Hepatocyte (in vitro differentiated cells): Measurements from ENCODE around the gene GPR153.

ENCODE experiments used
- EZH2 ChIP-seq: fragments of 200-600 bp; sonication (generic); IDR thresholded peaks from 2 replicates; pipeline ENCODE4 v1.6.1; 2016; ENCODE audit warnings: antibody characterized with exemption, mild to moderate bottlenecking, borderline replicate concordance
- EZH2phosphoT487 ChIP-seq: fragments of 200-600 bp; sonication (generic); IDR thresholded peaks from one replicate; pipeline ENCODE4 v1.6.1; 2018; ENCODE audit warnings: antibody characterized with exemption, mild to moderate bottlenecking, low read depth, moderate library complexity; ENCODE audit not compliant: unreplicated experiment, severe bottlenecking
- TF ChIP-seq, protein P1 (sequence below): fragments of 200-600 bp; sonication (generic); IDR thresholded peaks from 2 replicates; pipeline ENCODE4 v1.5.1; 2016; ENCODE audit warnings: antibody characterized with exemption, mild to moderate bottlenecking; ENCODE audit not compliant: poor library complexity

DNA sequence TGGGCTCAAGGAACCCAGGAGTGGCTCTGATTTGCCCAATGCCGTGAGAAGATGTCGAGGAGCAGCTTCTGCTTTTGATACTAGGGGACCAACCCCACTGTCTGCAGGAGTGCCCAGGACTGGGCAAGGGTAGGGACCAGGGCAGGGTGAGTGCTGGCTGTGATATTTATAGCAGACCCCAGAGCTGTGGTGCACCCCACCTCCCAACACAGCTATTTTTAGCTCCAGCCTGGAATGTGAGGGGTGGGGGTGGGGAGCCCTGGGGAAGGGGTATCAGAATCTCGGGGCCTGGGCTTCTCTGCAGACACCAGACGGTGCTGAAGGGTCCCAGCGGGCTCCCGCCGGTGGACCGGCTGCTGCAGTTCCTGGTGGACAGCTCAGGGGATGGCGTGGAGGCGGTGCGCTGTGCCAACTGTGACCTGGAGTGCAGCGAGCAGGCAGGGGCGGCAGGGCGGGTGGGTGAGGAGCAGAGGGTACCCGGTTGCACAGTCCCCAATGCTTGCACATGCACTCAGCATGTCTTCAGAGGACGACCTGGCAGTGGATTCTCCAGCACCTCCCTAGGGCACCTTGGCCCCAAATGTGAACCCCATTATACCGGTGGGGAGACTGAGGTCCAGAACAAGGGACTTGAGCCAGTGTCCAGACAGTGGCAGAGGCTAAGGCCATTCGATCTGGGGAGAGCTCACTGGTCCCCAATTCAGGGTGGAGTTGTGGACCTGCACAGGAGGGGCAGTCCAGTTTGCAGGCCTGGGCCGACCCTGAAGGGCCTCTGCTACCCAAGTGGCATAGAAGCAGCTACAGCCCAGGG, 53.6 kb downstream of the GPR153 start:
- no peak for TF ChIP-seq EZH2
- TF ChIP-seq, protein P1, sequence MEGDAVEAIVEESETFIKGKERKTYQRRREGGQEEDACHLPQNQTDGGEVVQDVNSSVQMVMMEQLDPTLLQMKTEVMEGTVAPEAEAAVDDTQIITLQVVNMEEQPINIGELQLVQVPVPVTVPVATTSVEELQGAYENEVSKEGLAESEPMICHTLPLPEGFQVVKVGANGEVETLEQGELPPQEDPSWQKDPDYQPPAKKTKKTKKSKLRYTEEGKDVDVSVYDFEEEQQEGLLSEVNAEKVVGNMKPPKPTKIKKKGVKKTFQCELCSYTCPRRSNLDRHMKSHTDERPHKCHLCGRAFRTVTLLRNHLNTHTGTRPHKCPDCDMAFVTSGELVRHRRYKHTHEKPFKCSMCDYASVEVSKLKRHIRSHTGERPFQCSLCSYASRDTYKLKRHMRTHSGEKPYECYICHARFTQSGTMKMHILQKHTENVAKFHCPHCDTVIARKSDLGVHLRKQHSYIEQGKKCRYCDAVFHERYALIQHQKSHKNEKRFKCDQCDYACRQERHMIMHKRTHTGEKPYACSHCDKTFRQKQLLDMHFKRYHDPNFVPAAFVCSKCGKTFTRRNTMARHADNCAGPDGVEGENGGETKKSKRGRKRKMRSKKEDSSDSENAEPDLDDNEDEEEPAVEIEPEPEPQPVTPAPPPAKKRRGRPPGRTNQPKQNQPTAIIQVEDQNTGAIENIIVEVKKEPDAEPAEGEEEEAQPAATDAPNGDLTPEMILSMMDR: no peak
- TF ChIP-seq EZH2phosphoT487: no peak
